BLaER1 treated with 17β-estradiol and CSF1 and Interleukin-3, amounts not matched to agents 10 nM and 100 nM (cell line): Measurements from ENCODE around the gene SEL1L.
"Not testable (repeated sequence)": the region's sequence is repeated elsewhere in the genome, so short reads cannot be mapped to it uniquely, and the experiment has no call there.

Experiments
- H3K27ac ChIP-seq, 11 experiments: shearing (Covaris generic); formaldehyde crosslinking; 2 replicates each; pipeline ENCODE4 v1.8.1; 2022
- H3K27me3 ChIP-seq, 11 experiments: shearing (Covaris generic); formaldehyde crosslinking; 2 replicates each; pipeline ENCODE4 v1.8.1; 2022
- H3K36me3 ChIP-seq, 11 experiments: shearing (Covaris generic); formaldehyde crosslinking; 2 replicates each; pipeline ENCODE4 v1.8.1; 2022
- H3K4me1 ChIP-seq, 10 experiments: shearing (Covaris generic); formaldehyde crosslinking; 2 replicates each; pipeline ENCODE4 v1.8.1; 2022
- H3K4me2 ChIP-seq, 11 experiments: shearing (Covaris generic); formaldehyde crosslinking; 2 replicates each; pipeline ENCODE4 v1.8.1; 2022
- H3K4me3 ChIP-seq, 10 experiments: shearing (Covaris generic); formaldehyde crosslinking; 2 replicates each; pipeline ENCODE4 v1.8.1; 2022
- H3K9ac ChIP-seq, 11 experiments: shearing (Covaris generic); formaldehyde crosslinking; 2 replicates each; pipeline ENCODE4 v1.8.1; 2022
- H3K9me3 ChIP-seq, 11 experiments: shearing (Covaris generic); formaldehyde crosslinking; replicated peaks in 1 of 11; 2 replicates each; pipeline ENCODE4 v1.8.1; 2022
- H4K20me1 ChIP-seq, 11 experiments: shearing (Covaris generic); formaldehyde crosslinking; 2 replicates each; pipeline ENCODE4 v1.8.1; 2022
- Cebpa-rat ChIP-seq, 11 experiments: shearing (Covaris generic); IDR thresholded peaks; 2 replicates each; pipeline ENCODE4 v1.8.1; 2022

Gene SEL1L

DNA sequence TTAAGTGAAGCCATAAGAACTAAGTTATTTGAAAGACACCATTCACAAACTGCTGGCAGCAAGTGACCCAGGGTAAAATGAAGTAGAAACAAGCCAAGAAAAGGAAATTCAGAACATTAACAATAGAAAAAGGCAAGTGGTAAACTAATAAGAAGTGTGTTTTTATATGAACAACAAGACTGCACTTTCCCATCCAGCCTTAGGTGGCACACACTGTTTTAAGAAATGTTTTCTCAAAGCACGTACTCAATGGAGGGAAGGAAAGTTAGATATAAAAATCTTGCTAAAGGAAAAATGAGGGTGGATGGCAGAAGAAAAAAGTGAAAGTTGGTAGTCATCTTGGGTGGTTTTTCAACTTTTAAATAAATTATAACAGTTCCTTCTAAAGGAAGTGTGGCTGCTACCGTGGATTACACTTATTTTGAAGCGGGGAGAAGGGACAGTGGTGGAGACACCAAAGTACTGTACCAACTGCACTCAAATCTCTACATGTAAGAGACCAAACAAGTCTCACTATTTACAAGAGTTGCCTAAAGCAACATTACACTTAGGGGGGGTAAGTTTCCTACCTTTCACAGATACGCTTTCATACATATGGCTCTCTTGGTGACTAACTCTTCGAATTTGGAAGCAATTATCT is 58.8 kb downstream of the SEL1L start:
- Histone ChIP-seq H3K27ac (no peak overlapping the region), H4K20me1 (no peaks in the 10 kb centered on the region), H3K9ac (no peak overlapping the region), H3K27me3 (no peaks in the 10 kb centered on the region), H3K4me2 (peak overlapping the region in 7 of 11 experiments; percentile 5 to 48 (median 20); a peak in 11 of 22 replicates), H3K9me3 (no peaks in the 10 kb centered on the region), H3K4me3 (no peak overlapping the region), H3K36me3 (peaks cover 59 to 80% (median 66%) of the 10 kb centered on the region in 11 experiments), H3K4me1 (peaks cover 0 to 24% (median 18%) of the 10 kb centered on the region in 10 experiments; a peak in 16 of 20 replicates)
- TF ChIP-seq Cebpa-rat (IDR thresholded peaks at IDR 0.05): no peak

DNA sequence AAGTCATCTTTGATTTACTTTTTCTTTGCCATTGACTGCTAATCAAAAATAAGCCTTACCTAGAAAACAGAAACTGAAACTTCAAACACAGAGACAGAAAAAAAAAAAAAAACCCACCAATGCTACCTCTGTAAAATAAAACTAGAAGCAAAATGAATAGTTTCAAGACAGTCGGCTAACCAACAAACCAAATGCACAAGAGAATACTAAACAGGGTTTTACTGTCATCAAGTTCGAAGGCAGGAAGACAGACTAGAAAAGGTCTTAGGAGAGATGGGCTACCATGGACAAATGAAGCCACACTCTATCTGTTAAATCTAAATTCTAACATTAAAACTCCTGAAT is 59.5 kb downstream of the SEL1L start:
- Histone ChIP-seq H3K9ac (no peak overlapping the region), H3K4me3 (no peak overlapping the region)
- no peak for TF ChIP-seq Cebpa-rat (IDR thresholded peaks at IDR 0.05)

DNA sequence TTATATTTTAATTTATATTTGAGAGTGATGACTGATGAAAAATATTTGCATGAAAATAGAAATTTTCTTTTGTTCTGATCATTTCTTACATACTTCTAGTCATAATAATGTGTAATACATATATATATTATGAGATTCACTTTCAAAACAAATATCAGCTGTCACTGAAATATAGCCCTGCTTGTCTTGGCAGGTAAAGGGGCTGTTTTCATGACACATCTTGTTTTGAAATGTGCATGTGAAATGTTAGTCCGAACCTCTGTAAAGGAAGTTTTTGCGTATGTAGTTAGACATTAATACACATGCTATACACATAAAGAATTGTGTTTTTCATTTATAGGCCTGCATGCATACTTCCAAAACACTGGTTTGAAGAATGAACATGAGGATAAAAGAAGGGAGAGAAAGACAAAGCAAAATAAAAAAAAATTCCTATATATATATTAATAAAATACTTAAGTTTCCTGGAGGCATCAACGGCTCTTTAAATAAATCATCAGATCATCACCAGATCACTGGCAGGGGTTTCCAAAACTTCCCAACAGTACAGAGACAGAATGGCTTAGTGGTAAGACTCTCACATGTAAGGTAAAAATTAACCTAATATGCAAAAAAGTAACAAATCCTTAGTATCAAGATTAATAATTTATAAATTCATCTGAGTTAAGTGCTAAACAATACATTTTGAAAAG is 60.1 kb downstream of the SEL1L start:
- Histone ChIP-seq H3K4me2 (peak overlapping the region in 3 of 11 experiments; percentile 33 to 48 (median 39); a peak in 4 of 22 replicates), H3K4me1 (peaks cover 0 to 24% (median 18%) of the 10 kb centered on the region in 10 experiments; a peak in 16 of 20 replicates), H3K9ac (no peak overlapping the region)

More for the DNA sequence above, 59.5 kb downstream of the SEL1L start:
- Histone ChIP-seq H3K36me3 (peaks cover 52 to 73% (median 59%) of the 10 kb centered on the region in 11 experiments), H3K27me3 (no peaks in the 10 kb centered on the region), H3K27ac (no peak overlapping the region), H3K4me2 (peak overlapping the region in 7 of 11 experiments; percentile 5 to 48 (median 20); a peak in 11 of 22 replicates), H3K9me3 (no peaks in the 10 kb centered on the region), H3K4me1 (peaks cover 0 to 24% (median 18%) of the 10 kb centered on the region in 10 experiments; a peak in 16 of 20 replicates), H4K20me1 (no peaks in the 10 kb centered on the region)

DNA sequence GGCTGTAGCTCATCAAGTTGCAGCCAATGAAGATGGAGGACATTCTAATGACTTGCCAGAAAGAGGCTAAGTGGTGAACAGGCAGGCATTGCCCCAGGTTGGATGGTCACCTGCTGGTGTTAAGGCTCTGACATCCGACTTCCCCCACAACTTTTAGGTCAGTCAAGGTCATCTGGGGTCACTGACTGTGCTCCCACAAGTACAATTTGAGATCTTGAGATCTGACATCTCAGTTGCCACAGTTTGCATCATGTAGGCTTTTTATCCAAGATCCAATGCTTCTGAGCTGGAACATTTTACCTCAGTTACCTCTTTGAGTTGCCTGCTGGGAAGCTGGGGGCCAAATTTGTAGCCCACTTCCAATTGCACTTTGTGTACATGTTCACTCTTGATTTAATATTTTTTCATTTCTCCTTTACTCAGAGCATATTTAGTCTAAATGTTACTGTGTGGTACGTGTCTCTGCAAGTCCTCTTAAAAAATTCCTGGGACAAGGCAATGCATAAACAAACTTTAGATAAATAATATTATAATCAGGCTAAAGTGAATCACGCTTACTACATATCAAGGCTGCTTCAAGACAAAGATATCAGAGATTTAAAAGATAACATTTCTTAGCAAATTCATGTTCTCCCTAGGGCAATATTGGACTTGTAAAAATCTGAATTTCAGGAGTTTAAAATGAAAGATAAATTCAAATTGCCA is 61.4 kb downstream of the SEL1L start:
- no peaks in the 10 kb centered on the region for H4K20me1 ChIP-seq
- no peak overlapping the region for H3K27ac ChIP-seq
- no peak overlapping the region for H3K4me2 ChIP-seq
- no peaks in the 10 kb centered on the region for H3K27me3 ChIP-seq
- TF ChIP-seq Cebpa-rat (IDR thresholded peaks at IDR 0.05): no peak
- H3K4me1 ChIP-seq: peaks cover 0 to 24% (median 18%) of the 10 kb centered on the region in 10 experiments; a peak in 16 of 20 replicates
- no peak overlapping the region for H3K9ac ChIP-seq
- no peaks in the 10 kb centered on the region for H3K9me3 ChIP-seq
- H3K4me3 ChIP-seq: no peak overlapping the region
- H3K36me3 ChIP-seq: peaks cover 35 to 54% (median 41%) of the 10 kb centered on the region in 11 experiments

More for the DNA sequence above, 60.1 kb downstream of the SEL1L start:
- H3K4me3 ChIP-seq: no peak overlapping the region
- TF ChIP-seq Cebpa-rat (IDR thresholded peaks at IDR 0.05): no peak
- H3K27ac ChIP-seq: no peak overlapping the region
- peaks cover 47 to 68% (median 54%) of the 10 kb centered on the region in 11 experiments for H3K36me3 ChIP-seq
- no peaks in the 10 kb centered on the region for H4K20me1 ChIP-seq
- H3K9me3 ChIP-seq: no peaks in the 10 kb centered on the region
- H3K27me3 ChIP-seq: no peaks in the 10 kb centered on the region

DNA sequence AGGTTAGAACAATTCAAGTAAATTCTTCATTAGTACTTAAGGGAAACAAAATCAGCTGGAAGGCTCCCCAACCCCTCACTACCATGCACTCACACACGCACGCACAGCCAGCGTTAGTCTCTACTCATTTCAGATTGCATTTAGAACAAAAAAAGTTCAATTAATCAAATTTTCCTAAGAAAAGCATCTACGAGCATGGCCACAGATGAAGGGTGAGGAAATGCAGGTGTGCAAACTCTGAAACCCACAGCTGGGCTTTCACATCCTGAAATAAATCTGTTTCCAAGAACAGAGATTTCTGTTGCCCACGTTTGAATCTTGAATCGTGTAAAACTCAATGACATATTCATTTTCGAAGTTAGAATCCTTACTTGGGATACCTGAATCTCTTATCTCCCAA is 62.6 kb downstream of the SEL1L start:
- H3K4me3 ChIP-seq: no peak overlapping the region
- H3K27me3 ChIP-seq: no peaks in the 10 kb centered on the region
- no peak overlapping the region for H3K9ac ChIP-seq
- H3K9me3 ChIP-seq: no peaks in the 10 kb centered on the region
- H4K20me1 ChIP-seq: no peaks in the 10 kb centered on the region
- peak overlapping the region in 7 of 11 experiments; percentile 2 to 44 (median 24); a peak in 4 of 22 replicates for H3K4me2 ChIP-seq
- no peak overlapping the region for H3K27ac ChIP-seq
- H3K36me3 ChIP-seq: peaks cover 23 to 42% (median 30%) of the 10 kb centered on the region in 11 experiments
- TF ChIP-seq Cebpa-rat (IDR thresholded peaks at IDR 0.05): no peak
- peaks cover 0 to 24% (median 18%) of the 10 kb centered on the region in 10 experiments; a peak in 16 of 20 replicates for H3K4me1 ChIP-seq

DNA sequence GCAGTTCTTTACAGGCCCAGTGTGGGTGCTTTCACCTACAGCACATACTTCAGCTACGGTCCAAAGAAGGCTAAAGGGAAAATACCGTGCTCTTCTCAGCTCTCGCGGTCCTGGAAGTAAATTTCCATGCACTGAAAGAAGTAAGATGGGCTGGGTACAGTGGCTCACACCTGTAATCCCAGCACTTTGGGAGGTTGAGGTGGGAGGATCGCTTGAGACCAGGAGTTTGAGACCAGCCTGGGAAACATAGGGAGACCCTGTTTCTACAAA is 63.2 kb downstream of the SEL1L start:
- Histone ChIP-seq H3K4me1 (peaks cover 0 to 24% (median 18%) of the 10 kb centered on the region in 10 experiments; a peak in 16 of 20 replicates), H3K36me3 (peaks cover 17 to 36% (median 24%) of the 10 kb centered on the region in 11 experiments; a peak in 20 of 22 replicates)
- H3K4me3 ChIP-seq, H3K27ac ChIP-seq, H3K4me2 ChIP-seq, H3K9me3 ChIP-seq, H3K9ac ChIP-seq, H4K20me1 ChIP-seq, H3K27me3 ChIP-seq: not testable (repeated sequence)

DNA sequence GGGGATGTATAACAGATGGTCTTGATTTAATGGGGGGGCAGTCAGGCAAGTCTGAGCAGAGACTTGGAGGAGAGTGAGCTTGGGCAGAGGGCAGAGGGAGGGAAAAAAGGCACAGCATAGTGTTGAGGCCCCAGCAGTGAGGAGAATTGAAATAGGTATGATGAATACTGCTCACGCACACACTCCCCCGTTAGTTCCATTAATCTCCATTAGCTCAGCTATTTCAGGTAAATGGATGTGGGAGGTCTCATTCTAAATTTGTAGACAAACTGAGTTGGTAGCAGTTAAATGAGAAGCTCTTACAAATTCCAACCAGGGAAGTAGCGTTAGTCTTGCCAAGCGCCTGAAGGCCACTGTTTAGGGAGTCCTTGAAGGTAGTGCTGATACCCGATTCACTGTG is 66.8 kb downstream of the SEL1L start:
- Histone ChIP-seq H3K27ac (no peak overlapping the region), H4K20me1 (no peaks in the 10 kb centered on the region), H3K9me3 (peaks cover 0 to 8% (median 0%) of the 10 kb centered on the region in 11 experiments; a peak in 6 of 22 replicates), H3K36me3 (peaks cover 0 to 3% (median under 1%) of the 10 kb centered on the region in 11 experiments; a peak in 9 of 22 replicates), H3K4me2 (no peak overlapping the region), H3K4me1 (peaks cover 3 to 19% (median 12%) of the 10 kb centered on the region in 10 experiments; a peak in 15 of 20 replicates), H3K27me3 (no peaks in the 10 kb centered on the region), H3K9ac (no peak overlapping the region), H3K4me3 (no peak overlapping the region)
- no peak for TF ChIP-seq Cebpa-rat (IDR thresholded peaks at IDR 0.05)

DNA sequence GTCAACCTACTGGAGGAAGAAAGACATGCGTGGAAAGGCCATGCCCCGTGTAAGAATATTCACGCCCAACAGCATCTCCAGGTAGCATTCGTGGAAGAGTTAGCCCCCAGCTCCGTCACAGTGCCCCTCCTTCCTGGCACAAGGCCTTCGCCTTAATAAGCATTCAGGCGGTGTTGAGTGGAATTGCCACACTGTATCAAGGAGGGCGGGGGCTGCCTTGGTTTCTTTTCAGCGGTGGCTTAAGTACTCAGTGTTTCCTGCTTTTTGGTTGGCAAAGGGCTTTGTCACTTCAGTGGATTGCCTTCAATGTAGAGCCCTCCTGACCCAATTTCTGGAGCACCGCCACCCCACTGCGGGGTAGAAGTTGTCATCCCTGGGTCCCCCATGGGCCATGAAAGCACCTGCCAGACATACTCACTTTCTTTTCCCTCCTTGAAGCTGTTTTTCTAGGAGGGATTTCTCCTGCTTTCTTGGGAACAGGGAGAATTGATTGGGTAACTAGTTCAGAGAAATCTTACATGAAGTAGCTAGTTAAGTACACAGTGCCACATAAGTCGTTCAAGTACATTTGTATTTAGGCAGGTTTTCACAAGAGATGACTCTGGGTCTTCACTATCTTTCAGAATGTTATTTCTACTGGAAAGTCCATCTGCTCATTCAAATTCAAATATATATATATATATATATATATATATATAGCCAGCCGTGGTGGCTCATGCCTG is 68.0 kb downstream of the SEL1L start:
- H3K27me3 ChIP-seq: no peaks in the 10 kb centered on the region
- no peak for TF ChIP-seq Cebpa-rat (IDR thresholded peaks at IDR 0.05)
- H4K20me1 ChIP-seq: no peaks in the 10 kb centered on the region
- peaks cover 0 to 14% (median 6%) of the 10 kb centered on the region in 10 experiments; a peak in 9 of 20 replicates for H3K4me1 ChIP-seq
- peaks cover 0 to 8% (median 0%) of the 10 kb centered on the region in 11 experiments; a peak in 6 of 22 replicates for H3K9me3 ChIP-seq
- H3K27ac ChIP-seq: no peak overlapping the region; a peak in 1 of 22 replicates
- H3K9ac ChIP-seq: no peak overlapping the region
- no peak overlapping the region for H3K4me3 ChIP-seq
- H3K36me3 ChIP-seq: no peaks in the 10 kb centered on the region
- H3K4me2 ChIP-seq: peak overlapping the region in 1 of 11 experiments; percentile 29; a peak in 2 of 22 replicates

DNA sequence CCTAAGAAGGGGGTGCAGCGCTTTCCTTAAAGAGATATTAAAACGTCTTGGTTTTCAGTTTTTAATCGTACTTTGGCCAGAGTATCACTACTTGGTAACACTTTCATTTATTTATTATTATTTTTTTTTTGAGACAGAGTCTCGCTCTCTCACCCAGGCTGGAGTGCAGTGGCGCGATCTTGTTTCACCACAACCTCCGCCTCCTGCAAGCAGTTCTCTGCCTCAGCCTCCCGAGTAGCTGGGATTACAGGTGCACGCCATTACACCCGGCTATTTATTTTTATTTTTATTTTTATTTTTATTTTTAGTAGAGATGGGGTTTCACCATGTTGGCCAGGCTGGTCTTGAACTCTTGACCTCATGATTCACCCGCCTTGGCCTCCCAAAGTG is 68.7 kb downstream of the SEL1L start:
- peak overlapping the region; percentile 76 to 87 (median 84); a peak in 21 of 22 replicates for H3K9ac ChIP-seq
- H3K9me3 ChIP-seq, H3K27me3 ChIP-seq, H3K36me3 ChIP-seq, H4K20me1 ChIP-seq, H3K4me1 ChIP-seq: not testable (repeated sequence)
- H3K27ac ChIP-seq: peak overlapping the region; percentile 67 to 91 (median 86)
- peak overlapping the region; percentile 42 to 69 (median 56); a peak in 19 of 20 replicates for H3K4me3 ChIP-seq
- H3K4me2 ChIP-seq: peak overlapping the region; percentile 29 to 77 (median 65); a peak in 21 of 22 replicates
